IPS-NIHi11 (cell line): ENCODE data around the gene DYNC2H1.

Experiments
- DNase-seq: peaks from one replicate; pipeline ENCODE4 v3.0.0; 2012; ENCODE audit warnings: mixed read lengths, low spot score

The DYNC2H1 gene

DNA sequence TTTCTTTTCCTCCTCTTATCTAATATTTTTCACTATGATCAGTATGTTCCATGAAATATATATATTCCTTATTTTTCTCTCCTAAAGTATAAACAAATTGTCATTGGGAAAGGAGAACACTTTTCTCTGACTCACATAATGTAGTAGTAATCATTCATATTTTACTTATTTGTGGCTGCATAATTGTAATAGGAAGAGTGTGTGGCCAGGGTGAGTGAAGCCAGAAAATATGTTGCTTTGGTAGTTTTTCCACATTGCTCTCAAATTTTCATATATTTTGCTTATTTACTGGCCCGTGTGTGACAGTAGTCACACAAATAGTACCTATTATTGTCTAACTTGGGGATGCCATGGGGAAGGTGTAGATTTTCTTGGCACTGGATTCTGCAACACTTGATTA is 172.1 kb downstream of the DYNC2H1 start:
- DNase-seq = no peak

GRCh38 chr11:103284260-103284659 is 175.0 kb downstream of the DYNC2H1 start:
- DNase-seq = no peak

DNA sequence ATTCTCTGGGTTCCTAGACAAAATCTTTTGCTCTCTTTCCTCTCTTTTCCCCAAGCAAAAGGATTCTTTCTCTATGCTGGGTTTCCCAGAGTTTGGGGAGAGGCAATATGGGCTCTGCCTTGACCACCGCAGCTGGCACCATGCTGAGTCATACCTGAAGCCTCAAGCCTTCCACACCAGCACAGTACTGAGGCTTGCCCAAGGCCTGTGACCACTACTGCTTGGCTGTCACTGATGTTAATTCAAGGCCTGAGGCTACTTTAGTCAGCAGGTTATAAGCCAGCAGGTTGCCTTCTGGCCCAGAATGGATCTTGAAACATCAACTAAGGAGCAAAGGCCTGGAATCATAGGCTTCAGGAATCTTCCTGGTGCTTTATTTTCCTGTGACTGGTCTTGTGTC is 185.3 kb downstream of the DYNC2H1 start:
- no peak for DNase-seq

- no peak for DNase-seq
These were observed 186.5 kb downstream of the DYNC2H1 start for GRCh38 chr11:103295704-103296103.

DNA sequence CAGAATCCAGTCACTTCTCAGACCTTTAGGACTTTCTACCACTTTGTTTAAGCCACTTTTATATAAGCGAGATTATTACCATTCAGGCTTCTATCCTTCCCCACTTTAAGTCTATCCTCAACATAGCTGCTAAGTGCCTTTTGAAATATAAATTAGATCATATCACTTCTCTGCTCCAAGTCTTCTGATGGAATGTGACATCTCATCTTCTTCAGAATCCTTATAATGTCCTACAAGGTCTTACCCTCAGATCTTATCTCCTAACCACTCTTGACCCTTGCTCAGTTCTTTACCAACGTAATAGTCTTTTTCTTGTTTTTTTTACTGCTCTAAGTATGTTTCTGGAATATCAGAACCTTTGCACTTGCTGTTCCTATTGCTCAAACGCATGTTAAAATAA is 188.7 kb downstream of the DYNC2H1 start:
- DNase-seq = no peak

DNA sequence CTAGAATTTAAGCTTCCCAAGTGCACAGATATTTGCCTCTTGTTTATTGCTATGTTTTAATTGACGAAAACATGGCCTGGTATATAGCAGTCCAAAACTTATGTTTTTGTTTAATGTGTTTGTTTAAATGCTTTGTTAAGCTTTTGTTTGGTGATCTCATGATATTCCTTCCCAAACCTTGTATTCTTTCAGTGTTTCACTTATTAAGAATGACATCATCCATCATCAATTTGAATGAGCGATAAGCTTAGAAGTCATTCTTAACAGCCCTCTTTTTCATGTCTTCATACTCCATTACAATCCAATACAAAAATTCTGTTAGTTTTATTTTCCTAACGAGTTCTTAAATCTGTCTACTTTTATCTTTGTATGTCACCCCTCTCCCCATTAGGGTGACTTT is 206.0 kb downstream of the DYNC2H1 start:
- no peak for DNase-seq

DNA sequence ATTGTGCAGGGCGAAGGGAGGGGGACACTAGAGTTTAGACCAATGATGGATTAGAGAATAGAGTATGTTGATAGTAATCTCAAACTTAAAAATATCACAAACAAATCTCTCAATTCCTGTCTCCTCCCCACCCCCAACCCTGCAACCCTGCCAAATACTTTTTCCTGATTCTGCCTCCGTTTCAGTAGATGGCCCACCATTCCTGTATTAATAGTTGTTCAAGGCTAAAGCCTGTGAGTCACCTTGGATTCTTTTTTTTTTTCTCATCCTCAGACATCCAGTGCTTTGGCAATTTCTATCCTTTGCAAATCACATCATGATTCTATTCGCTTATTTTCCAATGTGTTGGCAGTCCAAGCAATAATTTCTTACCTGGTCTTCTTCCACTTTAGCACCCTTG is 207.9 kb downstream of the DYNC2H1 start:
- no peak for DNase-seq

- DNase-seq = no peak
These were observed 213.6 kb downstream of the DYNC2H1 start for GRCh38 chr11:103322821-103323220.

DNA sequence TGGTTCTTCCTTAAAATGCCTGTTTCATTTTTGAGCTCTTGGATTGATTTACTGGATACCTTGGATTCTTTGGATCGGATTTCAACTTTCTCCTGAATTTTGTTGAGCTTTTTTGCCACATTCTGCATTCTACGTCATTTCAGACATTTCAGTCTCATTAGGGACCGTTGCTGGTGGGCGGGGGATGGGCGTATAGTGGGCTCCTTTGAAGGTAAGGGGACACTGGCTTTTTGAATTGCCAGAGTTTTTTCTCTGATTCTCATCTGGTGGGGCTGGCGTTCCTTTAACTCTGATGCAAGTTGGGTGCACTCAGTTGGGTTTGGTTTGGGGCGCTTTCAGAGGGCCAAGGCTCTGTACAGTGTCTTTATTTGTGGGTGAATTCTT is 216.5 kb downstream of the DYNC2H1 start:
- DNase-seq = no peak

DNA sequence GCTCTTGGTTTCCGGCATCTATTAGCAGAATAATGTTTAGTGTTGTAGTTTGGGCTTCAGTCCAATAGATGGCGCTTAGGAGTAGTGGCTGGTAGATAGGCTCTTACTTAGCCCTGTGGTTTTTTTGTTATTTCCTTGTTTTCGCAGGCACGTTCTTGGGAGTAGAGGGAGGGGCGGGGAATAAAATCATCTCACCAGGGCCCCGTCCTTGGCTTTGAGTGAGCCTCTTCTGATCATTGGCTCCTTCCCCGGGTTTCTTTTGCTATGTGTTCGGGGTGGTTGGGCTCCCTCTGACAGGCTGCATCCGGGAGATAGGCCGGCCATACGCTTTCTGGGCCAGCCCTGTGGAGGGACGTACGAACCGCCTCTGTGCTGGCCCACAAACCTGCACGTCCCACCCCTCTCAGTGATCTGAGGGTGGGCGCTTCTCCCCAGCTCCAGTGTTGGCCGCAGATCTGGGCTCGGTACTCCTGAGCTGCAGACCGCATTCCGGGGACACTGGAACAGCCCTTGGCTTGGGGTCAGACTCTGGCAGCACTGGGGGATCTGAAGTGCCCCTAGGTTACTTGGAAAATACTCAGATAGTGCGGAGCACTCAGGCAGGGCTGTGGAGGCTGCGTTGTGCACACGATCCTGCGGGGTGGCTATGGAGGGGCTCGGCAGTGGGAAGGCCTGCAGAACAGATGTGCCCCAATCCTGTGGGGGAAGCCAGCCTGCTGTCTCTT is 217.0 kb downstream of the DYNC2H1 start:
- DNase-seq = peak; percentile 77

DNA sequence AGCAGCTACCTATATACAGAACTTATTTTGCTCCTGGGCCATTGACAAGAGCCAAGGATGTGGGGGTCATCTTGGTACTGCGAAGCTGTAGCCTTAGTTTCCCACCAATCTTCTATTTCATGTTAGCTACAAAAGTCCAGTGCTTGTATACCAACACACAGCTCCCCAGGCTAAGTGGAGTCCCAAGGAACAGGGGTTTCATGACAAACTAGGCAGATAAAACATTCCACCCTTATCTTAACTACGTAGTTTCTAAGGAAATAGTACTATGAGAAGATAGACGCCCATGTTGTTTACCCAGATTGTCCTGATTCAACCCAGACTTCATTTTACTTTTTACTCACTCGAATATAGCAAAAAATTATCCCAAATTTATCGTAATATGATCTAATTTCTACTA is 218.5 kb downstream of the DYNC2H1 start:
- DNase-seq = no peak

GRCh38 chr11:103332409-103332808 is 223.2 kb downstream of the DYNC2H1 start:
- DNase-seq = no peak

GRCh38 chr11:103338621-103339484 is 229.6 kb downstream of the DYNC2H1 start:
- no peak for DNase-seq

DNA sequence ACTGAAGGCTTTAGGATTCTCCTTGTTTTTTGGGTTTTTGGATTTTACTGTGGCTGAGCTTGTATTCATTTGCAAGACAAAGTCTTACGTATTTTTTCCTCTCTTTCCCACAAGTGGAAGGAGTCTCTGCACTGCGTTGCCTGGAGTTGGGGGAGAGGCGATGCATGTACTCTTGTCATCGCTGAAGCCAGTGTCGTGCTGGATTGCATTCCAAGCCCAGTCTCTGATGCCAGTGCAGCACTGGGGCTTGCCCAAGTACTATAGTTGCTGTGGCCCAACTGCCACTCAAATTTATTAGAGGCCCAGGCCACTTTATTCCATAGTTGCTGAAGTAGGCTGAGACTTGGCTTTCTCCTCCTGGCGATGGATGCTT is 230.2 kb downstream of the DYNC2H1 start:
- no peak for DNase-seq

GRCh38 chr11:103340956-103341355 is 231.7 kb downstream of the DYNC2H1 start:
- DNase-seq = no peak

DNA sequence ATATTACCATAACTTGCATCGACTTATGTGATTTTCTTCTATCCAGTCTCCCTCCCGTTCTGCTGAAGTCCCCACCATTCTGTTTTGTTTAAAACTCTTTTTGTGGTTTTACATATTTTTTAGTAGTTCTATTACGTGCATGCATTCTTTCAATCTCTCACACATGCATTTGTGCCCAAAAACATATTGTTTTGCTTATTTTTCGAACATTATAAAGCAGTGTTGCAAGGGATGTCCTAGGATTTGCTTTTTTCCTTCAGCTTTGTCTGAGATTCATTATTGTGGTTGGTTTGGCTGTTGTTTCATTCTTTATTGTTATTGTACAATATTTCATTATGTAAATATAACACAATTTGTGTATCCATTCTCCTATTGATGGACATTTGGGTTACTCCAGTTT is 235.7 kb downstream of the DYNC2H1 start:
- no peak for DNase-seq

DNA sequence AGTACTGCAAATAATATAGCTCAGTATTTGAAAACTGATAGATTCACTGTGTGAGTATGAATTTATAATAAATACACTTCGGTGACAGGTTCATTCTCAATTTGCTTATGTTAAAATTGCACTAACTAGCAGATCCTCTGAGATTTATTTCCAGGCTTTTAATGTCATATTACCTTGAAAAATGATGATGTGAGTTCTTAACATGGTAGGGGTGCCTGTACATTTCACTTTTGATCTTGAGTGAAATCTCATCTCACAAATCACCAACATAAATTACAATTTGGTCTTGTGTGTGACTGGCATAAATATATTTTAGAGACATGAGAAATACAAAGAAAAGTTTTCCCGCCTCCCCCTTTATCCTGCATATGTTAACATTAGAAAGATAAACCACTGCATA is 240.4 kb downstream of the DYNC2H1 start:
- no peak for DNase-seq

- no peak for DNase-seq
These were observed 245.4 kb downstream of the DYNC2H1 start for GRCh38 chr11:103354656-103355055.

GRCh38 chr11:103358251-103358650 is 249.0 kb downstream of the DYNC2H1 start:
- no peak for DNase-seq

- no peak for DNase-seq
These were observed 250.0 kb downstream of the DYNC2H1 start for GRCh38 chr11:103359216-103359615.

GRCh38 chr11:103364687-103365086 is 255.5 kb downstream of the DYNC2H1 start:
- no peak for DNase-seq

- DNase-seq = no peak
These were observed 258.4 kb downstream of the DYNC2H1 start for GRCh38 chr11:103367650-103368049.

DNA sequence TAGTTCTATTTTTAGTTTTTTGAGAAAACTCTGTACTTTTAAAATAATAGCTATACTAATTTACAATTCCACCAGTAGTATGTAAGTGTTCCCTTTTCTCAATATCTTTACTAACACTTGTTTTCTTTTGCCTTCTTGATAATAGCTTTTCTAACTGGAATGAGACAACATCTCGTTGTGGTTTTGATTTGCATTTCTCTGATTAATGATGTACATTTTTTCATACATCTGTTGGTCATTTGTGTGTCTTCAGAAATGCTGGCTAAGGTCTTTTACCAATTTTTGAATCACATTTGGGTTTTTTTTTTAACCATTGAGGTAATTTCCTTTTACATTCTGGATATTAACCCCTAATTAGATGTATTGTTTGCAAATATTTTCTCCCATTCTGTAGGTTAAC is 258.9 kb downstream of the DYNC2H1 start:
- DNase-seq = no peak

DNA sequence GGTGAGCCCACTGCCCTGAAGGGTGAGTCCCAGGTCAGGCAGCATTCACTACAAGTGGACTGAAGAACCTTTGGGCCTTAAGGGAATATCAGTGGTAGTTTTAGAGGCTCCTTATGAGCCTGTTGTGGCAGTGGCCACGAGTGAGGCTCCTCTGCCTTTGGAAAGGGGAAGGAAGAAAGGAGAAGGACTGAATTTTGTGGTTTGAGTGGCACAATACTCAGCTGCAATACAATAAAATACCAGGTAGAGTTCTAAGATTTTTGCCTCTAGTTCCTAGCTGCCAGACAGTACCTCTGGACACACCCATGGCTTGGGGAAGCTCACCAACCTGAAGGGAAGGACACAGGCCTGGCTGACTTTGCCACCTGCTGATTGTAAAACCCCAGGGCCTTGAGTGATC is 260.9 kb downstream of the DYNC2H1 start:
- DNase-seq = no peak
